Measurements from ENCODE around the gene NTM.

NTM gene

GRCh38 chr11:131644204-131644795, 273.9 kb downstream of the NTM start:
- no peak for DNase-seq (ENCODE audit: low read depth)

GRCh38 chr11:131645237-131645636, 274.8 kb downstream of the NTM start:
- DNase-seq (ENCODE audit: low read depth), result no peak

DNA sequence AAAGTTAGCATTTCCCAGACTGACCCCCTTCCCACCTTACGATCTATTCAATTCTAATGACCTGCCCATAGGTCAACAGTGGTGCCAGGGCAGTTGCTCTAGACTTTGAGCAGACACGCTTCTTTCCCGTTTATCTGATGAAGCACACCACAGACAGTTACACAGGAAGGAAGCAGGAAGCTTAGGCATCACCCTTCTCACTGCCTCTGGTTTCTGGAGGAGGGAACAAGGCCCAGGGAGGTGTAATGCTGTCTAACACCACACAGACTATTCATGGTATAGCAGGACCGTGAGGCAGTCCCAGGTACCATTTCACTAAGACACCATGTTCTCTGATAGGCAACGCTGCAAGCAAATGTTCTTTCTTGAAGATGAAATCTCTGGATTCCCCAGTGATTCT, 279.4 kb downstream of the NTM start:
- DNase-seq (ENCODE audit: low read depth), result no peak

- no peak for DNase-seq (ENCODE audit: low read depth)
Measured at GRCh38 chr11:131652231-131652630, 281.8 kb downstream of the NTM start.

GRCh38 chr11:131653260-131653659, 282.8 kb downstream of the NTM start:
- no peak for DNase-seq (ENCODE audit: low read depth)

- DNase-seq (ENCODE audit: low read depth), result no peak
Measured at GRCh38 chr11:131654849-131655248, 284.4 kb downstream of the NTM start.

- DNase-seq (ENCODE audit: low read depth), result no peak
Measured at GRCh38 chr11:131656179-131656838, 285.9 kb downstream of the NTM start.

- no peak for DNase-seq (ENCODE audit: low read depth)
Measured at GRCh38 chr11:131656839-131657211, 286.4 kb downstream of the NTM start.

DNA sequence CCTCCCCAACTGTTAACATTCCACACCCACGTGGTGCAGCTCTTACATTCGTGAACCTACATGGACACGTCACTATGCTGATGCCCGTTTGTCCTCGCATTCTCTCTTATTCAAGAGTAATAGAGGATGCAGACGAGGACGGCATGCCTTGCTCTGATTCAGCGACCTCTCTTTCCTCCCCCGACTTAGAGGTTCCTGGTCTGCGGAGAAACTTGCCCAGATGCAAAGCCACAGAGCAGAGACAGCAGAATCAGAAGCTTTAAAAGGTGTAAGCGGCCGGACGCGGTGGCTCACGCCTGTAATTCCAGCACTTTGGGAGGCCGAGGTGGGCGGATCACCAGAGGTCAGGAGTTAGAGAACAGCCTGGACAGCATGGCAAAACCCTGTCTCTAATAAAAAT, 288.0 kb downstream of the NTM start:
- DNase-seq (ENCODE audit: low read depth), result no peak

- DNase-seq (ENCODE audit: low read depth), result no peak
Measured at GRCh38 chr11:131658952-131659351, 288.5 kb downstream of the NTM start.

DNA sequence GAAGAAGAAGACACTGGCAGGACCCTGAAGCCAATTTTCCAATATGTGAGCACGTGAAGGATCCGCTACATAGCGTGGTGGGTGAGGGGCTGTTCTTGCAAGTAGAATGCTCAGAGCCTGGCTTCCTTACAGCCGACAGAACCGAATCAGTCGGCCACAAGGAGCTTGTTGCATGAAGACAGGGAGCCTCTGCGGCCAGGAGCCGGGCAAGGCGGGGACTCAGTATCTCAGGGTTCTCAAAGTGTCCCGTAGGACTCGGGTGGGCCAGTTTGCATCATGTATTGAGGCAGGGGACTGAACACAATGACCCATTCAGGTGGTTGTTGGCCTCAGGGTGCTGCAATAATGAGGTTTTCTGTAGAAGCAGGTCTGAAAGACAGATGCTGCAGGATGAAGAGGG, 289.5 kb downstream of the NTM start:
- DNase-seq (ENCODE audit: low read depth), result no peak

- DNase-seq (ENCODE audit: low read depth), result no peak
Measured at GRCh38 chr11:131661132-131661531, 290.7 kb downstream of the NTM start.

GRCh38 chr11:131662317-131662972, 292.0 kb downstream of the NTM start:
- DNase-seq (ENCODE audit: low read depth), result no peak

- DNase-seq (ENCODE audit: low read depth), result no peak
Measured at GRCh38 chr11:131662993-131663392, 292.6 kb downstream of the NTM start.

GRCh38 chr11:131663405-131664200, 293.2 kb downstream of the NTM start:
- DNase-seq (ENCODE audit: low read depth), result no peak

DNA sequence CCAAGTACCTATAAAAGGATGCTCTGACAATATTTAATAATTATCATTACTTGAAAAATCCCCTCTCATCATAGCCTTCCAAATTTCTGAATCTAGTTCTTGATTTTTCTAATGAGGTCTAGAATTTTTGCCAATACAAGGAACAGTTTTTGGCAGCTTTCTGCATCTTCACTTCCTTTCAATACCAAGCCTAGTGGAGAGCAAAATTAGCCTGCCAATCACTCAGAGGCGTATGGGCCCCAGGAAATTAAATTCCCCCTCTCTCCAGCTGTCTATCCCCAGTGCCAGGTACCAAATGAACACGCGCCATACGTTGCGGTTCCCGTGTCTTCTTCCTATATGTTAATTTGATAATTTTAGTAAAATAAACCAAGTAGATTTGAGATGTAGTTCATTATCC, 293.9 kb downstream of the NTM start:
- DNase-seq (ENCODE audit: low read depth), result no peak

DNA sequence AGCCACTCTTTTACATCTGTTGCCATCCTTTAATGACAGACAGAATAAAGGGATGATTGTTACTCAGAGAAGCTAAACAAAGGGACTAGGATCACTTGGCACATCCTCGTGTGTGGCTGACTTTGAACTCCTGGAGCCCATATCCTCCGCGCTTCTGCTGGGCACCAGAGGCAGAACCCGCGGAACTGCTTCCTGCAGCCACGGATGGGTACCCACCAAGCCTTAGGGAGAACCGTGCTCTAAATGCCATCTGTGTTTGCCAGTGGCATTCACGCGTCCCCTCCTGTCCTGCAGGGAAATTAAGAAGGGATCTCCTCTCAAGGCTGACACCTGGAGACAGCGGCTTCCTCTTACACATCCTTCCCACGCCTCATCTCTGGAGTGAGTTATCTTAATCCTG, 294.4 kb downstream of the NTM start:
- DNase-seq (ENCODE audit: low read depth), result no peak

GRCh38 chr11:131665344-131665968, 295.0 kb downstream of the NTM start:
- no peak for DNase-seq (ENCODE audit: low read depth)

- DNase-seq (ENCODE audit: low read depth), result no peak
Measured at GRCh38 chr11:131666006-131666405, 295.6 kb downstream of the NTM start.

GRCh38 chr11:131666617-131667016, 296.2 kb downstream of the NTM start:
- no peak for DNase-seq (ENCODE audit: low read depth)

DNA sequence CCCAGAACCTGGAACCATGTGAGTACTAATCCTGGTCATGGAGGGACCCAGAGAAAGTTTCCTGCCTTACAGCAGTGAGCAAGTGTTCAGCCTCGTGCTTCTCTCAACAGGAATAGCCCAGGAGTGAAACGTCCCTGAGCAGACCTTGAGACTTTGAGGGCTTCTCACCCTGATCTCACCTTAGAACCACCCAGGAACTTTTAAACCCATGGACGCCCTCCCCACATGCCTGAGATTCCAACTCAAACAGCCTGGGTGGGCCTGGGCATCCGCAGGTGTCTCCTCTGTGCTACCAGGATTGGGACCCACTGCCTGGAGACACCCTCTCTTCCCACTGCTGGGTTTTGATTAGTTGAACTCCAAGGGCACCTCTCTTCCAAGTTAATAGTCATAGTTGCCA, 297.2 kb downstream of the NTM start:
- DNase-seq (ENCODE audit: low read depth), result no peak
